IPS-15b (cell line): ENCODE results near the gene ERN1.

ENCODE experiments used
- H3K27me3 ChIP-seq: one replicate; pipeline ENCODE4 v1.6.1; 2013; ENCODE audit warnings: low read length; ENCODE audit not compliant: control insufficient read depth, insufficient read depth
- H3K36me3 ChIP-seq: one replicate; pipeline ENCODE4 v1.6.1; 2013; ENCODE audit warnings: low read length; ENCODE audit not compliant: control insufficient read depth, insufficient read depth
- H3K4me1 ChIP-seq: one replicate; pipeline ENCODE4 v1.6.1; 2013; ENCODE audit warnings: mild to moderate bottlenecking, low read length; ENCODE audit not compliant: control insufficient read depth, insufficient read depth
- H3K4me3 ChIP-seq: one replicate; pipeline ENCODE4 v1.5.1; 2013; ENCODE audit warnings: low read depth, low read length
- H3K9ac ChIP-seq: one replicate; pipeline ENCODE4 v1.6.1; 2013; ENCODE audit warnings: low read depth, mild to moderate bottlenecking, low read length
- H3K9me3 ChIP-seq: one replicate; pipeline ENCODE4 v1.6.1; 2013; ENCODE audit warnings: mild to moderate bottlenecking, low read length; ENCODE audit not compliant: control insufficient read depth, insufficient read depth

ERN1 gene

DNA sequence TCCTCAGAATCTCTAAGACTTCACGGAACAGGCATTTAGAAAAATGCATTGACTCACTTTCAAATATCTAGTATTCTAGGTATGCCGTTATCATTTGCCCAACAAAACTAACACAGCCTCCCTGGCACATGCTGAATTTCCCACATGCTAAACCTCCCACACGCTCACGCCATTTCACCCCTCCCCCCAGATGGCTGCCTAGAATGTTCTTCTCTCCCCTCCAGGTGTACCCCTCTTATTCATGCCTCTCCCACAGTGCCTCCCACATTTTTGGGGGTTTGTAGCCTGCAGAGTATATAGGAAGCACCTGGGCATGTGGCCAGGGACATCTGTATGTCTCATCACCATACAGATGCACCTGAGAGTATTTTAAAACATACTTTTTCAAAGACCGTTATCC lies 71.3 kb downstream of the ERN1 start:
- no peaks in the 10 kb centered on the region for H3K36me3 ChIP-seq
- H3K4me1 ChIP-seq = peaks cover 7% of the 10 kb centered on the region
- no peaks in the 10 kb centered on the region for H3K27me3 ChIP-seq
- H3K4me3 ChIP-seq = no peak overlapping the region
- no peak overlapping the region for H3K9ac ChIP-seq
- no peaks in the 10 kb centered on the region for H3K9me3 ChIP-seq

DNA sequence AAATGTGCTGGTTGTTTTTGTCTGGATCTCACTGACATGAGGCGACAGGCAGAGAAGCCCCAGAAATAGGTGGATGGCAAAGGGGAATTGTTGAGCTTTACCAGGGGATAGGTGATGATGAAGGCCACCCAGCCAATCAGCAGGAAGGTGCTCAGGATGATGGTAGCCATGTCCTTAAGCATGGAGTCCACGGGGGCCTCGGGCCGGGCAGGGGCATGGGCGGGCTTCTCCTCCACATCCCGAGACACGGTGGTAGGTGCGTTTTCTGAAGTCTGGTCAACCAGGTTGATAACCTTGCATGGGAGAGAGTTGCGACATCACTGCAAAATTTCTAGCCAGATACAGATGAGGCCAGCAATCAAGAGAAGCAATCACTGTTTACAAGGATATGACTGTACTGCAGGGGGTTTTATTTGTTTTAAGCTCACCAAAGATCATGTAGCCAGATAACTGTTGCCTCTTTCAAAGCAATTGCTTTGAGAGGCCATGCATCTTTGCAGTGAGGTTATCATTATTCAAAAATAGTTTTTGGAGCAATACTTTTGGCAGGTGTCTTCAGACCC lies 72.2 kb downstream of the ERN1 start:
- H3K9me3 ChIP-seq = no peaks in the 10 kb centered on the region
- H3K4me1 ChIP-seq = peaks cover 7% of the 10 kb centered on the region
- H3K4me3 ChIP-seq = no peak overlapping the region
- no peak overlapping the region for H3K9ac ChIP-seq
- no peaks in the 10 kb centered on the region for H3K27me3 ChIP-seq
- H3K36me3 ChIP-seq = no peaks in the 10 kb centered on the region

DNA sequence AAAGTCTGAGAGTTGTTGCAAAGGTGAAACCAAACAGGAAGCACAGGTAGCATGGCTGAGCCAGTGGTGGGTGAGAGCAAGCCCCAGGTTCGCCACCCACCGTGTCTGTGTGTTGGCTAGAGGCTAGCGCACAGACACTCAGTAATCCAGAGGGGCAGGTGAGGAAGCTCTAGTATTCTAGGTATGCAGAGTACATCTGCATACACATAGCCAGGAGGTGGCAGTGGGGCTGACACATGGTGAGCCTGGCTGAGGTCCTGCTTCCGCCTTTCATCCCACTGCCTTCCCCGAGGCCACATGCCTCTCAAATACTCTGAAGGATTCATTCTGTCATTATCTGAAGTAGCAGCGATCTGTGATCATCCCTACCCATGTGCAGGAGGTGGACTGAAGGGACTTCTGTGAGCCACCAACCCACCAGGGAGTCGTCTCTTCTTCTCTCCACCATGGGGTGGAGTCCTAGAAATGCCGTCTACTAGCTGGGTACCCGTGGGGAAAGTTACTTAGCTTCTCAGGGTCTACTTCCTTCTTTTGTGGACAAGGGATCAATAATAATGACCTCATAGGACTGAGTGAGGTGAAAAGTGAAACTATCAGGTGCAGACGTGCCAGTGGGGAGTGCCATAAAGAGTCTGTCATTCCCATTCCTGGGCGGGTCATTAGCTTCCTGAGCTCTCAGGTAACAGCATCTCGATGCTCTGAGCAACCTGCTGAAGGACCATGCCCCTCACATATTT lies 73.5 kb downstream of the ERN1 start:
- Histone ChIP-seq H3K9ac (no peak overlapping the region), H3K27me3 (no peaks in the 10 kb centered on the region), H3K9me3 (no peaks in the 10 kb centered on the region), H3K36me3 (peaks cover 2% of the 10 kb centered on the region), H3K4me3 (no peak overlapping the region), H3K4me1 (peaks cover 7% of the 10 kb centered on the region)

DNA sequence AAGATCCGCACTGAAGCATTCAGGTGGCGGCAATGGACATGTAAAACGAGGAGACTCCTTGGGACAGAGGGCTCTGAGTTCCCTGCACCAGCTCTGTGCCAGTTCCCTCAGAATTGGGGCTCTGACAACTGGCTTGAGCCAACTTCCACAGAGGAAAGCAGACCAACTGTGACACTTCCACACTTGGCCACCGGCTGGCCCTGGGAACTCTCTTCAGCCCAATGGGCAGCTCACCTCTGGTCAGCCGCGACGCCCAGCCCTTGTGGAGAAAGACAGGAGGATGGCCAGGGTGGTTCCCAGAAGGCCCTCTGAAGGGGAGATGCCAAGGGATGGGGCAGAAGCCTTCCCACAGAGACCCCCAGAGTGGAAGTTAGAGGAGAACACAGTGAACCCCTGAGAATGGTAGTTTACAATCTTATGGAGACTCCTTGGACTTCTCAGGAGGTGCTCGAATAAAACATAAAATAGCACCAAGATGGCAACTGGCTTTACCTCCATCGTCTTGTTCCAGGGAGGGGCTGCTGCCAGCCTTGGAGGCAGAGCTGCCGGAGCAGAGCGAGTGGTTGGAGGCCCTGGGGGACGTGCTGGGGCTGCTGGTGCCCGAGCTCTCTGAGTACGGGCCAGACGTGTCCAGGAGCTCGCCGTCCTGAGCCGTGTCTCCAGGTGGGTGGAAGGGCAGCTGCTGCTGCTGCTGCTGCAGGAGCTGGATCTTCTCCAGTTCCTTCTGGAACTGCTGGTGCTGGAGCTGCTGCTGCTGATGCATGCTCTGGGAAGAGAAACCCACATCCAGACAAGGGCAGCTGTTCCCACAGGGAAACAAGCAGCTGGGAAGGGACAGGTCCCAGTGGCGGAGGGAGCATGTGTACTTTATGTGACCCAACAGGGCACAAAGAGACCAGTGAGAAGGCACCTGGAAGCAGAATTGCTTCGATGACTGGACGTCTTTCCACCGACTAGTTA lies 74.5 kb downstream of the ERN1 start:
- peaks cover 2% of the 10 kb centered on the region for H3K36me3 ChIP-seq
- no peak overlapping the region for H3K9ac ChIP-seq
- no peaks in the 10 kb centered on the region for H3K27me3 ChIP-seq
- H3K9me3 ChIP-seq = no peaks in the 10 kb centered on the region
- H3K4me3 ChIP-seq = no peak overlapping the region
- H3K4me1 ChIP-seq = peaks cover 7% of the 10 kb centered on the region

DNA sequence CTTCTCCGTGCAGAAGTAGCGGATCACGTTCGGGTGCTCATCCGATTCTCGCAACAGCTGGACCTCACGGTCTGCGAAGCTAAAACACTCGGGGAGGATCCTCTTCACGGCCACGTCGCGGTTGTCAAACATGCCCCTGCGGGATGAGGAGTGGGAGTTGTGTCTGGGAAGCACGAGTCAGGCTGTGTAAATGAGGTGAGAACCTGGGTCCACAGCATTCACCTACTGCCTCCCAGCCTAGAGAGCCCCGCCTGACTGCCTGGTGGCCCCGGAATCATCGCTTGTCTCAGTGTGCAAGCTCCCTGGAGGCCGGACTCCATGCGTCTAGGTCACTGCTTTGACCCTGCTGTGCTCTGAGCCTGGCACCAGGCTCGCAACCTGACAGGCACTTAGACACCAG lies 75.6 kb downstream of the ERN1 start:
- H3K36me3 ChIP-seq = peaks cover 2% of the 10 kb centered on the region
- no peak overlapping the region for H3K9ac ChIP-seq
- no peaks in the 10 kb centered on the region for H3K27me3 ChIP-seq

DNA sequence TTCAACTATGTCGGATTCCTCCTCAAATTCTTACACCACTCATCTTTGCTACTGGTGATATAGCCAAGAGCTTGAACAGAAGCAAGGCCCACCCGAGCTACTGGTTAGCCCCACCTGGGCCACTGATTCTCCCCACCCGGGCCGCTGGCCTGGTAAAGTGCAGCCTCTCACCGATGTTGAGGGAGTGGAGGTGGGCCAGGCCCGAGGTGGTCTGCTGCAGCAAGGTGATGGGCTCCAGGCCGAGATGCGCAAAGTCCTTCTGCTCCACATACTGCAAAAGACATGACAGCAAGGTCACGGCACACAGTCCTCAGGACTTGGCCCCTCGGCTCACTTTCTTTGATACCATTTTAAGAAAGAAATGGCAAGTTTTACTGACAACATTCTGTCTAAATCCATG lies 76.8 kb downstream of the ERN1 start:
- Histone ChIP-seq H3K9ac (no peak overlapping the region), H3K36me3 (peaks cover 2% of the 10 kb centered on the region), H3K27me3 (no peaks in the 10 kb centered on the region), H3K4me1 (peaks cover 7% of the 10 kb centered on the region), H3K4me3 (no peak overlapping the region), H3K9me3 (no peaks in the 10 kb centered on the region)

More for the DNA sequence above, 75.6 kb downstream of the ERN1 start:
- Histone ChIP-seq H3K4me1 (peaks cover 7% of the 10 kb centered on the region), H3K9me3 (no peaks in the 10 kb centered on the region), H3K4me3 (no peak overlapping the region)

DNA sequence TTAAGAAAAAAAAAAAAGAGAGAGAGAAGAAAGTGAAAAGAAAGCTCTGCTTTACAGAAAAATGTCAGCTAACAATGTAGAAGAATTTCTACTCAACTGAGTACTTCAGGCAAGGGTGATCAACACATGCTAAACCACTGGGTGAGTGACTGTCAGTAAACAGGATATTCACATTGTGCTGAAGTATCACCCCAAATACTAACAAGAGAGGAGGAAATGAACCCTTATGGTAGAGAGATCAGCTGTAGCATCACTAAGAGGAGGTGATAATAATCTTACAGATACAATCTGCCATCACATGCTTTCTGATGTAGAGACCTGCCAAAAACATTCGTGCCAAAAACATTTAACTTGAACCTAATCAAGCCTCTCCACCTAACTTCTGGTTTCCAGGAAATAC lies 78.8 kb downstream of the ERN1 start:
- Histone ChIP-seq H3K4me3 (no peak overlapping the region), H3K27me3 (no peaks in the 10 kb centered on the region), H3K4me1 (peaks cover 4% of the 10 kb centered on the region), H3K36me3 (peaks cover 2% of the 10 kb centered on the region), H3K9me3 (no peaks in the 10 kb centered on the region), H3K9ac (no peak overlapping the region)

DNA sequence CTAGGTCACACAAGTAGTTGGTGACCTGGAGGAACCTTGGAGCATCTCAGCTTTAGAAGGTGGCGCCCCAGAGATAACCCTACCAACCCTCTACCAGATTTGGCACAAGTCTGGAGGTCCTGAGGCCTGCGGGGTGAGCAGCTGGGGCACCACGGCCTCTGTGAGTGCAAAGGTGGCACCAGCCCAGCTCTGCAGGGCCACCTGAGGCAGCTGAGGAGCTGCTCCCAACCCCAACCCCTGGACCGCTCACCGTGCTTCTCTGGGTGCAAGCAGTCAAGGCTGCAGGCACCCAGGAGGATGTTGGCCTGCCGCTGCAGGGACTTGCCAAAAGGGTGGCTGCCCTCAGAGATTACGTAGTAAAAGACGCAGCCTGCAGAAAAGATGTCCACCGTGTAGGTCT lies 81.1 kb downstream of the ERN1 start:
- Histone ChIP-seq H3K27me3 (no peaks in the 10 kb centered on the region), H3K9ac (no peak overlapping the region), H3K4me1 (no peaks in the 10 kb centered on the region), H3K4me3 (no peak overlapping the region), H3K36me3 (peaks cover 5% of the 10 kb centered on the region), H3K9me3 (no peaks in the 10 kb centered on the region)

DNA sequence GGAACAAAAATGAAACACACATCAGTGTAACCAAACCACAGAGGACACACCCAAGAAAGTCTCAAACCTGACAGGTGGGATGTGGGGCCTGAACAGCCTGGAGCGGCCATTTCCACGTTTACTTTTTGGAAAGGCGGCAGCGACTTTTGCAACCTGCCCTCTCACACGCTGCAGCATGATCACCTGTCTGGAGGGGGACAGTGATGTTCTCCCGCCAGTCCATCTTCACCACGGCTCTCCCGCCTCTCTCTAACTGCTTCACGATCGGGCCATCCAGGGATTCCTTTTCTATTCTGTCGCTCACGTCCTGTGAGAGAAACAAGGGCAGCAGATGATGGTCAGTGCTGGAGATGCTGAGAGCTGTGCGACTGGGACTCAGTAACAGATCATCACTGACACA lies 84.8 kb downstream of the ERN1 start:
- H3K9me3 ChIP-seq = no peaks in the 10 kb centered on the region
- peaks cover 2% of the 10 kb centered on the region for H3K36me3 ChIP-seq
- no peaks in the 10 kb centered on the region for H3K4me1 ChIP-seq
- H3K4me3 ChIP-seq = no peak overlapping the region
- H3K9ac ChIP-seq = no peak overlapping the region
- H3K27me3 ChIP-seq = no peaks in the 10 kb centered on the region

DNA sequence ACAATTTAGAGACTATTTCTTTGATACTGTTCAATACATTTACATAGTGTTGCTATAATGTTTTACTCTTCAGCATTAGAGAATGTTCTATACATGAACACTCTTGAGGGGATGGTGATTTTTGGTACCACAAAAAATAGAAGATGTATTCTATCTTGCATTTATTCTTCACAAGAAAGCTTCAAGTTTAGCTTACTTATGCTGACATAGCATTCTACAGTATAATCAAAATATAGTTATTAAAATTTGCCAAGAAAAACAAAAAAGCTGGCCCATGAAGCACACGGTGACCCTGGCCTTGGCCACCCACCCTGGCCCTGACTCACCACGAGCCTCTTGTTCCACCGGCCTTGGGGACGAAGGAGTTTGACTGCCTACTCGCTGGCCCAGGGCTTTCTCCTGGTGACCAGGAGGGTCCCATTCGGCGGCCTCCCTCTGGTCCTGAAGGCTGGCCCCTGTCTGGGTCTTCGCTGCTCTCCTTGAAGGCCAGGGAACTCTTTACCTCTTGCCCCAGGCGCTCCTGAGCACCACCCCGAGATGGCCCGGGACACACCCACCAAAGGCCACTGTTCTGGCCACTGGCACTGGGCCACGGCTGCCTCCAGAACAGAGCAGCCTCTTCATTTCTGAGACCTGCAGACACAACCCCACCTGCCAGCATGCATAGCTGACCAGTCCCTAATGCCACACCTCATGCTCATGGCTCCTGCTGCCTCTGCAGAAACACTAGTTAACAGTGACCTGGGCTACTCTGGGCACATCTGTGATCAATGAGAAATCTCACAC lies 87.1 kb downstream of the ERN1 start:
- no peak overlapping the region for H3K4me3 ChIP-seq
- H3K9me3 ChIP-seq = no peaks in the 10 kb centered on the region
- no peaks in the 10 kb centered on the region for H3K27me3 ChIP-seq
- H3K36me3 ChIP-seq = peaks cover 2% of the 10 kb centered on the region
- H3K4me1 ChIP-seq = no peaks in the 10 kb centered on the region
- H3K9ac ChIP-seq = no peak overlapping the region

DNA sequence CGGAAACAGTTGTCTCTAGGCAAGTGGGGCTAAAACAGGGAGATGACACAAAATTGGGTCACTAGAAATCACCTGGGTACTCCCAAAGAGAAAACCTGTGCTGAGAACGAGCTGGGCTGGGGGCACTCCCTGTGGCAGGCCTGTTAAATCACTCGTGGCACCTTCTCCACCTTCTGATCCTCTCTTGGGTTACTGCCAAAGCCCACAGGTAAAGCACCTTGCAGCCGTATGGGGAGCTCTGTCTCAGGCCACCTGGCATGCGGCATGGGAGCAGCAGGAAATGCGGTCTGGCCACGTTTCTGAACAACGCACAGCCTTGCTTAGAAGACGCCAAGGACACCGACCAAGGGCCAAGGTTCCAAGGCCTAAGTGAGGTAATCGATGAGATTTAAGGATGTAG lies 88.0 kb downstream of the ERN1 start:
- Histone ChIP-seq H3K36me3 (peaks cover 2% of the 10 kb centered on the region), H3K4me3 (no peak overlapping the region), H3K27me3 (no peaks in the 10 kb centered on the region), H3K9ac (no peak overlapping the region), H3K4me1 (no peaks in the 10 kb centered on the region), H3K9me3 (no peaks in the 10 kb centered on the region)
